Smooth muscle cell (in vitro differentiated cells): ENCODE data around the gene ESYT3. TPM values are rescaled to one million over a fixed set of nuclear protein-coding genes. Genes with fewer than 3 reads are reported as not detected.

ENCODE experiments used
- DNase-seq: peaks from one replicate; lab custom pipeline; 2025; ENCODE audit not compliant: unreplicated experiment; lab: John Stamatoyannopoulos, UW
- H2AFZ ChIP-seq: fragments of 200-600 bp; sonication (generic); 2 replicates; pipeline ENCODE4 v1.6.0; 2016; ENCODE audit warnings: antibody characterized with exemption, low read depth, mild to moderate bottlenecking
- H3F3A ChIP-seq: fragments of 200-600 bp; sonication (generic); 2 replicates; pipeline ENCODE4 v1.6.0; 2017; ENCODE audit warnings: antibody characterized with exemption, low read depth
- H3K27ac ChIP-seq: fragments of 200-600 bp; sonication (generic); 2 replicates; pipeline ENCODE4 v1.5.1; 2016; ENCODE audit warnings: low read depth, mild to moderate bottlenecking
- H3K27me3 ChIP-seq: fragments of 200-600 bp; sonication (generic); 2 replicates; pipeline ENCODE4 v1.6.1; 2016; ENCODE audit warnings: low read depth, mild to moderate bottlenecking
- H3K36me3 ChIP-seq: fragments of 200-600 bp; sonication (generic); 2 replicates; pipeline ENCODE4 v1.5.1; 2016; ENCODE audit warnings: low read depth
- H3K4me1 ChIP-seq: fragments of 200-600 bp; sonication (generic); 2 replicates; pipeline ENCODE4 v1.5.1; 2016; ENCODE audit warnings: low read depth
- H3K4me2 ChIP-seq: fragments of 200-600 bp; sonication (generic); 2 replicates; pipeline ENCODE4 v1.6.0; 2016; ENCODE audit warnings: mild to moderate bottlenecking
- H3K4me3 ChIP-seq: fragments of 200-600 bp; sonication (generic); 2 replicates; pipeline ENCODE4 v1.5.1; 2016; ENCODE audit warnings: mild to moderate bottlenecking
- H3K79me2 ChIP-seq: fragments of 200-600 bp; sonication (generic); 2 replicates; pipeline ENCODE4 v1.6.0; 2016; ENCODE audit warnings: low read depth, mild to moderate bottlenecking
- H3K9ac ChIP-seq: fragments of 200-600 bp; sonication (generic); 2 replicates; pipeline ENCODE4 v1.6.0; 2016; ENCODE audit warnings: low read depth
- H3K9me3 ChIP-seq: fragments of 200-600 bp; sonication (generic); replicated peaks from 2 replicates; pipeline ENCODE4 v1.5.1; 2016; ENCODE audit warnings: low read depth
- H4K20me1 ChIP-seq: fragments of 200-600 bp; sonication (generic); 2 replicates; pipeline ENCODE4 v1.6.0; 2016; ENCODE audit warnings: low read depth
- WGBS: methylation state at CpG from one replicate; pipeline ENCODE4 v1.1.7; 2016; ENCODE audit warnings: low lambda C conversion rate; 5-methylcytosine and 5-hydroxymethylcytosine counted together
- polyA plus RNA-seq: library from polyadenylated mRNA; unstranded; fragments of >200 nt; fragmentation: Nextera tagmentation; extraction: Ambion mirVana; gene quantifications from 2 replicates; pipeline ENCODE4 v1.2.1, GENCODE V29; 2016
- total RNA-seq: library from RNA; depleted of rRNA; stranded (reverse); fragments of >200 nt; gene quantifications from 2 replicates; pipeline ENCODE4 v1.2.3, GENCODE V29; 2014
- TF ChIP-seq, protein P1 (sequence below): fragments of 200-600 bp; sonication (generic); IDR thresholded peaks from 2 replicates; pipeline ENCODE4 v1.5.1; 2017; ENCODE audit warnings: borderline replicate concordance, mild to moderate bottlenecking, antibody characterized with exemption; ENCODE audit not compliant: insufficient read depth, poor library complexity, severe bottlenecking

The ESYT3 gene
- total and polyA plus RNA-seq, 2 experiments from 2014 or later = 1.2 to 5.5 TPM

DNA sequence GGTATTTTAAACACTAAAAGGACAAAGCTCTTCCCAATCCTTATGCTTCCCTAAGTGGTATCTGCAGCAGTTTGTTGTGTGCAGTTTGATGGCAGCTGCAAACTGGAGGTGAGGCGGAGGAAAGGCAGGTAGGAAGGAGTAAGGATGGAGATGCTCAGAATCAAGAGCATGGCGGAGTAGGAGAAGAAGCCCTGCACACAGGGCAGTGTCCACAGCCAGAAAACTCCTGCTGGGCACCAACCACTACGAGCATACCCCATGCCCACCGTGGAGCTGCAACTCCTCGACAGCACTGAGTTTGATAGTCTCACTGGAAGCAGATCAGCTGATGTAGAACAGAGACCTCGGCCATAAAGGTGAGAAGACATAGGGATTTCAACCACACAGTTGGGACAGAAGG, 30.3 kb upstream of the ESYT3 start:
- H3K4me2 ChIP-seq = no peak overlapping the region
- TF ChIP-seq, protein P1, sequence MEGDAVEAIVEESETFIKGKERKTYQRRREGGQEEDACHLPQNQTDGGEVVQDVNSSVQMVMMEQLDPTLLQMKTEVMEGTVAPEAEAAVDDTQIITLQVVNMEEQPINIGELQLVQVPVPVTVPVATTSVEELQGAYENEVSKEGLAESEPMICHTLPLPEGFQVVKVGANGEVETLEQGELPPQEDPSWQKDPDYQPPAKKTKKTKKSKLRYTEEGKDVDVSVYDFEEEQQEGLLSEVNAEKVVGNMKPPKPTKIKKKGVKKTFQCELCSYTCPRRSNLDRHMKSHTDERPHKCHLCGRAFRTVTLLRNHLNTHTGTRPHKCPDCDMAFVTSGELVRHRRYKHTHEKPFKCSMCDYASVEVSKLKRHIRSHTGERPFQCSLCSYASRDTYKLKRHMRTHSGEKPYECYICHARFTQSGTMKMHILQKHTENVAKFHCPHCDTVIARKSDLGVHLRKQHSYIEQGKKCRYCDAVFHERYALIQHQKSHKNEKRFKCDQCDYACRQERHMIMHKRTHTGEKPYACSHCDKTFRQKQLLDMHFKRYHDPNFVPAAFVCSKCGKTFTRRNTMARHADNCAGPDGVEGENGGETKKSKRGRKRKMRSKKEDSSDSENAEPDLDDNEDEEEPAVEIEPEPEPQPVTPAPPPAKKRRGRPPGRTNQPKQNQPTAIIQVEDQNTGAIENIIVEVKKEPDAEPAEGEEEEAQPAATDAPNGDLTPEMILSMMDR = no peak
- H2AFZ ChIP-seq = no peak overlapping the region
- no peaks in the 10 kb centered on the region for H3F3A ChIP-seq
- H3K4me3 ChIP-seq = no peak overlapping the region
- WGBS = 94% methylated on average over 6 of the region's 6 CpGs
- no peaks in the 10 kb centered on the region for H4K20me1 ChIP-seq
- H3K9ac ChIP-seq = no peak overlapping the region
- H3K4me1 ChIP-seq = no peaks in the 10 kb centered on the region
- no peaks in the 10 kb centered on the region for H3K79me2 ChIP-seq
- no peaks in the 10 kb centered on the region for H3K9me3 ChIP-seq
- H3K36me3 ChIP-seq = no peaks in the 10 kb centered on the region
- no peak overlapping the region for H3K27ac ChIP-seq
- H3K27me3 ChIP-seq = no peaks in the 10 kb centered on the region
- DNase-seq = no peak

DNA sequence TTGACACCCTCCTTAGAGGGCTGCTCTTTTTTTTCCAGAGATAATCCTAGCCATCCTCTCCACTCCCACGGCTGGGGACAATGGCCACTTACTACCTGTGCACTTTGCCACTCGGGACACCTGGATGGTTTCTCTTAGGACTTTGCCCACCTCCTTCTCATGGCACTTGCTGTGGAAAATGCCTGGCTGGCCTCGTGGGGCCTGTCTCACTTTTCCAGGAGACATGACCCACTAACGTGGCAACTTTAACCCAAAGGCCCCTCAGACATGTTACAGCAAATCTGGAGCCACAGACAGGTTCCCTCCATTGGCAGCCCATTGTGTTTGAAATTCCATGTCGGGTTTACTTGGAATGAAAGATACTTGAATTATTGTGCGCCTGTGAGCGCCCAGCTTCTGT, 29.4 kb upstream of the ESYT3 start:
- DNase-seq = no peak
- Histone ChIP-seq H3K9ac (no peak overlapping the region), H3K27ac (no peak overlapping the region), H3K9me3 (no peaks in the 10 kb centered on the region), H3K4me1 (no peaks in the 10 kb centered on the region), H4K20me1 (no peaks in the 10 kb centered on the region), H2AFZ (no peak overlapping the region), H3K79me2 (no peaks in the 10 kb centered on the region), H3K4me3 (no peak overlapping the region), H3K27me3 (no peaks in the 10 kb centered on the region), H3K36me3 (no peaks in the 10 kb centered on the region), H3F3A (no peaks in the 10 kb centered on the region), H3K4me2 (no peak overlapping the region)
- TF ChIP-seq, protein P1 = no peak
- 97% methylated on average over 7 of the region's 7 CpGs for WGBS

DNA sequence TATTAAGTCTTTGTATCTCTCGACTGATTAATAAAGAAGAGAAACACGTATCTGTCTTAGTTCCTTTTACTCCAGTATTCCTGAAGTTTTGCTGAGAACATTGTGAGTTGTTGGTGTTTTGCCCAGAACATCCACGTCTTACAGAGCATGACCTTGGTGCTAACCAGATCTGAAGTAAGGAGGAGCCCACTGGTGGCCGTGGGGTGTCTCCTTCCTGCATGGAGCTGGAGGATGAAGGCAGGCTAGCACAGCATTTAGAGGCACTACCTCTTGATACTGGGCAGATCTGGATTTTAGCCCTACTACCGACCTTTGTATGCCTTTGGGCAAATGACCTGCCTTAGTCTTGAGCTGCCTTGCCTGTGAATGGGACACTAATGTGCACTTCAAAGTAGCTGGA, 28.9 kb upstream of the ESYT3 start:
- no peaks in the 10 kb centered on the region for H3K36me3 ChIP-seq
- no peaks in the 10 kb centered on the region for H3K9me3 ChIP-seq
- no peaks in the 10 kb centered on the region for H3F3A ChIP-seq
- H3K4me2 ChIP-seq = no peak overlapping the region
- H4K20me1 ChIP-seq = no peaks in the 10 kb centered on the region
- no peak overlapping the region for H3K9ac ChIP-seq
- 93% methylated on average over 5 of the region's 5 CpGs for WGBS
- TF ChIP-seq, protein P1 = no peak
- no peaks in the 10 kb centered on the region for H3K4me1 ChIP-seq
- H3K27me3 ChIP-seq = no peaks in the 10 kb centered on the region
- DNase-seq = no peak
- no peak overlapping the region for H3K4me3 ChIP-seq
- no peak overlapping the region for H2AFZ ChIP-seq
- H3K79me2 ChIP-seq = no peaks in the 10 kb centered on the region
- no peak overlapping the region for H3K27ac ChIP-seq

DNA sequence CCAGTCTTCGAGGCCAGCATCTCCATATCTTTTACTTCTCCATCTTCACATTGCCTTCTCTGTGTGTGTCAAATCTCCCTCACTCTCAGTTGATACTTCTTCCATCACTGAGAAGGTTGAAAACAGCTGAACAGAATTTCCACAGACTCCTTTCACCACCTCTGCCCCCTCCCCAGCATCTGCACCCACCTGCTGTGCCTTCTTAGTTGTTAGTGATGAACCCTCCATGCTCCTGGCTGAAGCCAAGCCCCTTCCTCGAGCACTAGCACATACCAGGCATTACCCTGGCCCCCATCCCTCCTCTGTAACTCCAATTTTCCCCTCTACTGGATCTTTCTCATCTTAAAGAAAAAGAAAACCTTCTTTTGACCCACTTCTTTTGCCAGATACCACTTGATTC, 27.8 kb upstream of the ESYT3 start:
- no peak for DNase-seq
- H3K27me3 ChIP-seq = no peaks in the 10 kb centered on the region
- H3K79me2 ChIP-seq = no peaks in the 10 kb centered on the region
- H3K27ac ChIP-seq = no peak overlapping the region
- H3F3A ChIP-seq = no peaks in the 10 kb centered on the region
- no peak overlapping the region for H3K4me2 ChIP-seq
- H3K9ac ChIP-seq = no peak overlapping the region
- TF ChIP-seq, protein P1 = no peak
- no peaks in the 10 kb centered on the region for H3K36me3 ChIP-seq
- no peak overlapping the region for H2AFZ ChIP-seq
- H4K20me1 ChIP-seq = no peaks in the 10 kb centered on the region
- WGBS = 85% methylated on average over 2 of the region's 2 CpGs
- no peak overlapping the region for H3K4me3 ChIP-seq
- H3K9me3 ChIP-seq = no peaks in the 10 kb centered on the region
- H3K4me1 ChIP-seq = no peaks in the 10 kb centered on the region
